Activated CD4-positive, alpha-beta T cell treated with anti-CD3 and anti-CD28 coated beads, Interleukin-2, amount 10 ng/mL, durations not matched to agents 24 days and 14 days (primary cell): ENCODE results near the gene KHDRBS1. TPM values are rescaled to one million over a fixed set of nuclear protein-coding genes. Genes with fewer than 3 reads are reported as not detected.
"Not testable (repeated sequence)": the region's sequence is repeated elsewhere in the genome, so short reads cannot be mapped to it uniquely, and the experiment has no call there.

Experiments used
- DNase-seq: peaks from one replicate; pipeline ENCODE4 v3.0.0; 2022
- H3K27ac Mint-ChIP-seq: one replicate; pipeline ENCODE4 v1.8.0; 2022; ENCODE audit warnings: mild to moderate bottlenecking, mixed read lengths
- H3K27me3 Mint-ChIP-seq: one replicate; pipeline ENCODE4 v1.8.0; 2022; ENCODE audit warnings: mixed read lengths
- H3K36me3 Mint-ChIP-seq: one replicate; pipeline ENCODE4 v1.8.0; 2022; ENCODE audit warnings: low read depth, mild to moderate bottlenecking, mixed read lengths
- H3K4me1 Mint-ChIP-seq: one replicate; pipeline ENCODE4 v1.8.0; 2021; ENCODE audit warnings: mixed read lengths
- H3K4me3 Mint-ChIP-seq: one replicate; pipeline ENCODE4 v1.8.0; 2022; ENCODE audit warnings: mild to moderate bottlenecking, moderate library complexity, mixed read lengths
- H3K9me3 Mint-ChIP-seq: one replicate; pipeline ENCODE4 v1.8.0; 2021; ENCODE audit warnings: mixed read lengths
- intact Hi-C: fragments of 100-400 bp; cut with micrococcal nuclease; formaldehyde crosslinking; loops from one replicate; pipeline ENCODE4 v1.15.1; 2023
- total RNA-seq: library from RNA; stranded (reverse); gene quantifications from 2 replicates; pipeline ENCODE4 v1.2.3, GENCODE V29; 2022

Gene KHDRBS1
- total RNA-seq, 1 donor from 2014 or later: 174 TPM

- no peak overlapping the region for H3K4me3 Mint-ChIP-seq
- no peaks in the 10 kb centered on the region for H3K36me3 Mint-ChIP-seq
- no peaks in the 10 kb centered on the region for H3K9me3 Mint-ChIP-seq
- intact Hi-C loops: no loop called here
- H3K27ac Mint-ChIP-seq: no peak overlapping the region
- DNase-seq: no peak
- H3K4me1 Mint-ChIP-seq: peaks cover 28% of the 10 kb centered on the region
- H3K27me3 Mint-ChIP-seq: no peaks in the 10 kb centered on the region
Observed at GRCh38 chr1:31991182-31991581, 22.5 kb upstream of the KHDRBS1 start.

GRCh38 chr1:31995263-31995662, 18.4 kb upstream of the KHDRBS1 start:
- intact Hi-C loops: no loop called here
- Mint-ChIP-seq H3K27ac (no peak overlapping the region), H3K9me3 (no peaks in the 10 kb centered on the region), H3K4me3 (no peak overlapping the region), H3K27me3 (no peaks in the 10 kb centered on the region), H3K36me3 (no peaks in the 10 kb centered on the region), H3K4me1 (peaks cover 15% of the 10 kb centered on the region)
- no peak for DNase-seq

- H3K4me1 Mint-ChIP-seq: peaks cover 12% of the 10 kb centered on the region
- H3K36me3 Mint-ChIP-seq, intact Hi-C loops, H3K27ac Mint-ChIP-seq, H3K9me3 Mint-ChIP-seq, H3K27me3 Mint-ChIP-seq, H3K4me3 Mint-ChIP-seq, DNase-seq: not testable (repeated sequence)
Observed at GRCh38 chr1:31996121-31996520, 17.5 kb upstream of the KHDRBS1 start.

- Mint-ChIP-seq H3K9me3 (no peaks in the 10 kb centered on the region), H3K4me3 (no peak overlapping the region), H3K36me3 (no peaks in the 10 kb centered on the region), H3K4me1 (peaks cover 10% of the 10 kb centered on the region), H3K27ac (no peak overlapping the region), H3K27me3 (peaks cover 2% of the 10 kb centered on the region)
- intact Hi-C loops: no loop called here
- DNase-seq: no peak
Observed at GRCh38 chr1:32001863-32002262, 11.8 kb upstream of the KHDRBS1 start.

GRCh38 chr1:32002285-32002684, 11.4 kb upstream of the KHDRBS1 start:
- intact Hi-C loops, H3K4me3 Mint-ChIP-seq, H3K4me1 Mint-ChIP-seq, DNase-seq, H3K27me3 Mint-ChIP-seq, H3K9me3 Mint-ChIP-seq, H3K27ac Mint-ChIP-seq, H3K36me3 Mint-ChIP-seq: not testable (repeated sequence)

GRCh38 chr1:32005522-32005921, 8.1 kb upstream of the KHDRBS1 start:
- DNase-seq: no peak
- H3K27me3 Mint-ChIP-seq: peaks cover 2% of the 10 kb centered on the region
- intact Hi-C loops: no loop called here
- H3K36me3 Mint-ChIP-seq: no peaks in the 10 kb centered on the region
- no peak overlapping the region for H3K4me3 Mint-ChIP-seq
- peaks cover 12% of the 10 kb centered on the region for H3K4me1 Mint-ChIP-seq
- no peaks in the 10 kb centered on the region for H3K9me3 Mint-ChIP-seq
- no peak overlapping the region for H3K27ac Mint-ChIP-seq

- Mint-ChIP-seq H3K27me3 (peaks cover 2% of the 10 kb centered on the region), H3K4me1 (peaks cover 14% of the 10 kb centered on the region), H3K9me3 (no peaks in the 10 kb centered on the region), H3K36me3 (no peaks in the 10 kb centered on the region), H3K4me3 (no peak overlapping the region), H3K27ac (no peak overlapping the region)
- intact Hi-C loops: no loop called here
- DNase-seq: no peak
Observed at GRCh38 chr1:32007591-32007940, 6.1 kb upstream of the KHDRBS1 start.

GRCh38 chr1:32010246-32010645, 3.4 kb upstream of the KHDRBS1 start:
- no peak overlapping the region for H3K27ac Mint-ChIP-seq
- H3K4me1 Mint-ChIP-seq: peaks cover 22% of the 10 kb centered on the region
- no peaks in the 10 kb centered on the region for H3K9me3 Mint-ChIP-seq
- H3K27me3 Mint-ChIP-seq: peaks cover 4% of the 10 kb centered on the region
- intact Hi-C loops: loop anchor here (5.0 kb wide), 3 partner anchors 62 to 368 kb away; partner anchors contain the start of genes PEF1 and TMEM39B
- H3K4me3 Mint-ChIP-seq: no peak overlapping the region
- peaks cover 9% of the 10 kb centered on the region for H3K36me3 Mint-ChIP-seq
- DNase-seq: no peak

- H3K27me3 Mint-ChIP-seq: peaks cover 4% of the 10 kb centered on the region
- H3K4me1 Mint-ChIP-seq: peaks cover 37% of the 10 kb centered on the region
- no peak for DNase-seq
- H3K27ac Mint-ChIP-seq: peak overlapping the region; percentile 96
- no peaks in the 10 kb centered on the region for H3K9me3 Mint-ChIP-seq
- peaks cover 30% of the 10 kb centered on the region for H3K36me3 Mint-ChIP-seq
- intact Hi-C loops: loop anchor here (2.0 to 5.0 kb wide), 5 partner anchors 28 to 371 kb away; partner anchors contain the start of genes PEF1, PTP4A2 and TMEM39B
- H3K4me3 Mint-ChIP-seq: peak overlapping the region; percentile 100
Observed at GRCh38 chr1:32012709-32013385, 821 bp upstream of the KHDRBS1 start.

- H3K9me3 Mint-ChIP-seq: no peaks in the 10 kb centered on the region
- H3K27me3 Mint-ChIP-seq: peaks cover 4% of the 10 kb centered on the region
- peak overlapping the region; percentile 100 for H3K4me3 Mint-ChIP-seq
- peak; percentile 82 for DNase-seq
- intact Hi-C loops: loop anchor here (5.0 kb wide), 3 partner anchors 58 to 372 kb away; partner anchors contain the start of genes PEF1 and TMEM39B
- H3K27ac Mint-ChIP-seq: peak overlapping the region; percentile 90
- peaks cover 30% of the 10 kb centered on the region for H3K36me3 Mint-ChIP-seq
- peaks cover 39% of the 10 kb centered on the region for H3K4me1 Mint-ChIP-seq
Observed at GRCh38 chr1:32014199-32014947, 705 bp downstream of the KHDRBS1 start.

- H3K4me1 Mint-ChIP-seq: peaks cover 39% of the 10 kb centered on the region
- H3K9me3 Mint-ChIP-seq: no peaks in the 10 kb centered on the region
- intact Hi-C loops: loop anchor here (5.0 kb wide), 3 partner anchors 57 to 373 kb away; partner anchors contain the start of genes PEF1 and TMEM39B
- H3K27me3 Mint-ChIP-seq: peaks cover 4% of the 10 kb centered on the region
- H3K36me3 Mint-ChIP-seq: peaks cover 30% of the 10 kb centered on the region
- peak overlapping the region; percentile 90 for H3K27ac Mint-ChIP-seq
- DNase-seq: no peak
- H3K4me3 Mint-ChIP-seq: peak overlapping the region; percentile 100
Observed at GRCh38 chr1:32014948-32015273, 1.2 kb downstream of the KHDRBS1 start.

GRCh38 chr1:32020339-32020738, 6.7 kb downstream of the KHDRBS1 start:
- Mint-ChIP-seq H3K27ac (peak overlapping the region; percentile 20), H3K36me3 (peaks cover 40% of the 10 kb centered on the region), H3K4me1 (peaks cover 33% of the 10 kb centered on the region)

GRCh38 chr1:32021574-32022018, 7.9 kb downstream of the KHDRBS1 start:
- H3K4me3 Mint-ChIP-seq, intact Hi-C loops, H3K27ac Mint-ChIP-seq, H3K27me3 Mint-ChIP-seq, H3K9me3 Mint-ChIP-seq, DNase-seq: not testable (repeated sequence)
- Mint-ChIP-seq H3K4me1 (peaks cover 24% of the 10 kb centered on the region), H3K36me3 (peaks cover 36% of the 10 kb centered on the region)

More at GRCh38 chr1:32020339-32020738, 6.7 kb downstream of the KHDRBS1 start:
- Mint-ChIP-seq H3K27me3 (no peaks in the 10 kb centered on the region), H3K9me3 (no peaks in the 10 kb centered on the region), H3K4me3 (peak overlapping the region; percentile 35)
- intact Hi-C loops: no loop called here
- DNase-seq: no peak

GRCh38 chr1:32023351-32023750, 9.7 kb downstream of the KHDRBS1 start:
- Mint-ChIP-seq H3K9me3 (no peaks in the 10 kb centered on the region), H3K4me1 (peaks cover 25% of the 10 kb centered on the region), H3K4me3 (no peak overlapping the region), H3K27ac (no peak overlapping the region), H3K27me3 (no peaks in the 10 kb centered on the region), H3K36me3 (peaks cover 33% of the 10 kb centered on the region)
- DNase-seq: no peak
- intact Hi-C loops: no loop called here
